ENCODE measurements around the gene DGLUCY.
"Not testable (repeated sequence)": the region's sequence is repeated elsewhere in the genome, so short reads cannot be mapped to it uniquely, and the experiment has no call there.

DGLUCY gene

GRCh38 chr14:91261986-91262549 is 148.2 kb downstream of the DGLUCY start:
- DNase-seq, result no peak

- no peak for DNase-seq
Observed at GRCh38 chr14:91263329-91263728, 149.5 kb downstream of the DGLUCY start.

GRCh38 chr14:91264151-91265150 is 150.6 kb downstream of the DGLUCY start:
- DNase-seq, result peak; percentile 38

- DNase-seq, result no peak
Observed at GRCh38 chr14:91265404-91265803, 151.5 kb downstream of the DGLUCY start.

- not testable (repeated sequence) for DNase-seq
Observed at GRCh38 chr14:91266276-91266675, 152.4 kb downstream of the DGLUCY start.

- no peak for DNase-seq
Observed at GRCh38 chr14:91267965-91268437, 154.1 kb downstream of the DGLUCY start.

GRCh38 chr14:91269076-91269991 is 155.5 kb downstream of the DGLUCY start:
- no peak for DNase-seq

GRCh38 chr14:91270188-91270587 is 156.3 kb downstream of the DGLUCY start:
- DNase-seq, result no peak

- DNase-seq, result no peak
Observed at GRCh38 chr14:91270619-91271018, 156.7 kb downstream of the DGLUCY start.

GRCh38 chr14:91271639-91272038 is 157.8 kb downstream of the DGLUCY start:
- DNase-seq, result no peak

- no peak for DNase-seq
Observed at GRCh38 chr14:91272341-91273272, 158.7 kb downstream of the DGLUCY start.

- DNase-seq, result no peak
Observed at GRCh38 chr14:91273273-91273884, 159.5 kb downstream of the DGLUCY start.

GRCh38 chr14:91273885-91274273 is 160.0 kb downstream of the DGLUCY start:
- no peak for DNase-seq

GRCh38 chr14:91274796-91275195 is 160.9 kb downstream of the DGLUCY start:
- no peak for DNase-seq

All from activated CD4-positive, alpha-beta T cell treated with anti-CD3 and anti-CD28 coated beads, Interleukin-2, Interleukin-6, amounts not matched to agents 100 ng/mL and 50 ng/mL, durations not matched to agents 16 hours and 8 hours (primary cell).